ENCODE data around the gene HIRA. TPM values are rescaled to one million over a fixed set of nuclear protein-coding genes. Genes with fewer than 3 reads are reported as not detected.

HIRA gene
- total and polyA plus RNA-seq, 2 experiments from 2014 or later, result 9.4 to 58.3 TPM

DNA sequence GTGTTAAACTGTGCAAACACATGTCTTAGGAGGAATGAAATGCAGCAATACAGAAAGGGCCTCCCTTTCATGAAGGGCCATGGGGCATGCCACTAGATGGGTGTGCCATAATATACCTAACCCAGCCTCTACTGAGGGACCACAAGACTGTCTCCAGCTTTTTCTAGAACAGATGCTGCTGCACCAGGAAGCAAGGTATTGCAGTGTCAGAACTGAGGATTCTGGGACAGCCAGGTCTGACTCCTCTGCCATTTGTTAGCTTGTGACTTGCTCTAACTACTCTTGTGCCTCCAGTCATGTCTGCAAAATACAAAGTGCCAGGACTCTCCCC, 53.2 kb downstream of the HIRA start (continued):
- TF ChIP-seq, protein P1, sequence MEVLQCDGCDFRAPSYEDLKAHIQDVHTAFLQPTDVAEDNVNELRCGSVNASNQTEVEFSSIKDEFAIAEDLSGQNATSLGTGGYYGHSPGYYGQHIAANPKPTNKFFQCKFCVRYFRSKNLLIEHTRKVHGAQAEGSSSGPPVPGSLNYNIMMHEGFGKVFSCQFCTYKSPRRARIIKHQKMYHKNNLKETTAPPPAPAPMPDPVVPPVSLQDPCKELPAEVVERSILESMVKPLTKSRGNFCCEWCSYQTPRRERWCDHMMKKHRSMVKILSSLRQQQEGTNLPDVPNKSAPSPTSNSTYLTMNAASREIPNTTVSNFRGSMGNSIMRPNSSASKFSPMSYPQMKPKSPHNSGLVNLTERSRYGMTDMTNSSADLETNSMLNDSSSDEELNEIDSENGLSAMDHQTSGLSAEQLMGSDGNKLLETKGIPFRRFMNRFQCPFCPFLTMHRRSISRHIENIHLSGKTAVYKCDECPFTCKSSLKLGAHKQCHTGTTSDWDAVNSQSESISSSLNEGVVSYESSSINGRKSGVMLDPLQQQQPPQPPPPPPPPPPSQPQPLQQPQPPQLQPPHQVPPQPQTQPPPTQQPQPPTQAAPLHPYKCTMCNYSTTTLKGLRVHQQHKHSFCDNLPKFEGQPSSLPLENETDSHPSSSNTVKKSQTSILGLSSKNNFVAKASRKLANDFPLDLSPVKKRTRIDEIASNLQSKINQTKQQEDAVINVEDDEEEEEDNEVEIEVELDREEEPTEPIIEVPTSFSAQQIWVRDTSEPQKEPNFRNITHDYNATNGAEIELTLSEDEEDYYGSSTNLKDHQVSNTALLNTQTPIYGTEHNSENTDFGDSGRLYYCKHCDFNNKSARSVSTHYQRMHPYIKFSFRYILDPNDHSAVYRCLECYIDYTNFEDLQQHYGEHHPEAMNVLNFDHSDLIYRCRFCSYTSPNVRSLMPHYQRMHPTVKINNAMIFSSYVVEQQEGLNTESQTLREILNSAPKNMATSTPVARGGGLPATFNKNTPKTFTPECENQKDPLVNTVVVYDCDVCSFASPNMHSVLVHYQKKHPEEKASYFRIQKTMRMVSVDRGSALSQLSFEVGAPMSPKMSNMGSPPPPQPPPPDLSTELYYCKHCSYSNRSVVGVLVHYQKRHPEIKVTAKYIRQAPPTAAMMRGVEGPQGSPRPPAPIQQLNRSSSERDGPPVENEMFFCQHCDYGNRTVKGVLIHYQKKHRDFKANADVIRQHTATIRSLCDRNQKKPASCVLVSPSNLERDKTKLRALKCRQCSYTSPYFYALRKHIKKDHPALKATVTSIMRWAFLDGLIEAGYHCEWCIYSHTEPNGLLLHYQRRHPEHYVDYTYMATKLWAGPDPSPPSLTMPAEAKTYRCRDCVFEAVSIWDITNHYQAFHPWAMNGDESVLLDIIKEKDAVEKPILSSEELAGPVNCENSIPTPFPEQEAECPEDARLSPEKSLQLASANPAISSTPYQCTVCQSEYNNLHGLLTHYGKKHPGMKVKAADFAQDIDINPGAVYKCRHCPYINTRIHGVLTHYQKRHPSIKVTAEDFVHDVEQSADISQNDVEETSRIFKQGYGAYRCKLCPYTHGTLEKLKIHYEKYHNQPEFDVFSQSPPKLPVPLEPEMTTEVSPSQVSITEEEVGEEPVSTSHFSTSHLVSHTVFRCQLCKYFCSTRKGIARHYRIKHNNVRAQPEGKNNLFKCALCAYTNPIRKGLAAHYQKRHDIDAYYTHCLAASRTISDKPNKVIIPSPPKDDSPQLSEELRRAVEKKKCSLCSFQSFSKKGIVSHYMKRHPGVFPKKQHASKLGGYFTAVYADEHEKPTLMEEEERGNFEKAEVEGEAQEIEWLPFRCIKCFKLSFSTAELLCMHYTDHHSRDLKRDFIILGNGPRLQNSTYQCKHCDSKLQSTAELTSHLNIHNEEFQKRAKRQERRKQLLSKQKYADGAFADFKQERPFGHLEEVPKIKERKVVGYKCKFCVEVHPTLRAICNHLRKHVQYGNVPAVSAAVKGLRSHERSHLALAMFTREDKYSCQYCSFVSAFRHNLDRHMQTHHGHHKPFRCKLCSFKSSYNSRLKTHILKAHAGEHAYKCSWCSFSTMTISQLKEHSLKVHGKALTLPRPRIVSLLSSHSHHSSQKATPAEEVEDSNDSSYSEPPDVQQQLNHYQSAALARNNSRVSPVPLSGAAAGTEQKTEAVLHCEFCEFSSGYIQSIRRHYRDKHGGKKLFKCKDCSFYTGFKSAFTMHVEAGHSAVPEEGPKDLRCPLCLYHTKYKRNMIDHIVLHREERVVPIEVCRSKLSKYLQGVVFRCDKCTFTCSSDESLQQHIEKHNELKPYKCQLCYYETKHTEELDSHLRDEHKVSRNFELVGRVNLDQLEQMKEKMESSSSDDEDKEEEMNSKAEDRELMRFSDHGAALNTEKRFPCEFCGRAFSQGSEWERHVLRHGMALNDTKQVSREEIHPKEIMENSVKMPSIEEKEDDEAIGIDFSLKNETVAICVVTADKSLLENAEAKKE (CRISPR knock-in tag; IDR thresholded peaks at IDR 0.05), result no peak
- no peak for TF ChIP-seq EZH2phosphoT487 (IDR thresholded peaks at IDR 0.05; ENCODE audit: unreplicated experiment)
- no peak for TF ChIP-seq ZNF114 (CRISPR knock-in tag; IDR thresholded peaks at IDR 0.05)

DNA sequence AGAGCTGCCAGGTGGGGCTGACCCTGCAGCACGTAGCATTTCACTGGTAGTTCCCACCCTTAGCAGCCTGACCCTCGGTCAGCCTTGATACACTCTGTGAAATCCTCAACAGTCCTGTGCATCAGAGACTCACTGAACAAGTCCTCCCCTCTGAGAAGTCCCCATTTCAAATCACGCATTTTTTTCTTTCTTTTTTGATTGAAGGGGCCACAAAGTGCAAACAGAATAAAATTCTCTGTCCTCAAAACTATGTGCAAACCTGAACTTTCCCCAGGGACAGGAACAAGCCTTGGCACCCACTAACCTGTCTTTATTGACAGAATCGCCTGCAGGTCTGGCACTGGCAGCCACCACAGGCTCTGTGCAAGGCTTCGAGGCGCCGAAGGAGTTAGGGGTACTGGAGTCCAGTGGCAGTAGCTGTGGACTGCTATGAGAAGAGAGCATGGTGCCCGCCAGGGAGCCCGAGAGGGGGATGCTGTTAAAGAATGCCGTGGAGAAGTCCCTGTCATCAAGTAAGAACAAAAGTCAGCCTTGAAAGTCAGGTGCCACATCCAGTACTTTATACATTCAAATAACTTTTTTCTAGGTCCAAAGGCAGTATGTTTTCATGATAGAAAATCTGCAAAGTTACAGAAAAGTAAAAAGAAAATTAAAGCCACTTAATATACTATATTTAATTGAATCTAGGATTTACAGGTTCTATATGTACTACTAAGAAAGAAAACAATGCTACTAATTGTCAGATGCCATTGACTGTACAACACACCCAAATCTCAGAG, 53.8 kb downstream of the HIRA start:
- DNase-seq (ENCODE audit: low spot score) (no peak), ATAC-seq (no peak)
- Histone ChIP-seq H3K4me2 (no peak overlapping the region), H2AFZ (no peak overlapping the region), H3K27me3 (ENCODE audit: insufficient read depth) (no peaks in the 10 kb centered on the region), H3F3A (replicated peaks; ENCODE audit: low read depth) (no peaks in the 10 kb centered on the region), H3K4me3 (no peak overlapping the region), H3K4me1 (ENCODE audit: insufficient read depth) (no peaks in the 10 kb centered on the region), H3K27ac (ENCODE audit: low read depth) (no peak overlapping the region), H3K79me2 (replicated peaks; ENCODE audit: insufficient read depth) (no peaks in the 10 kb centered on the region), H3K36me3 (ENCODE audit: insufficient read depth) (peaks cover 25% of the 10 kb centered on the region), H3K9me2 (ENCODE audit: insufficient read depth) (no peaks in the 10 kb centered on the region), H4K20me1 (replicated peaks; ENCODE audit: insufficient read depth) (peaks cover 4% of the 10 kb centered on the region)
- no peak overlapping the region for H3K4me3 Mint-ChIP-seq
- H3K27ac Mint-ChIP-seq, result no peak overlapping the region
- peaks cover 7% of the 10 kb centered on the region for H3K27me3 Mint-ChIP-seq (ENCODE audit: insufficient read depth, low read depth, poor library complexity)
- no peaks in the 10 kb centered on the region for H3K9me3 Mint-ChIP-seq
- H3K4me1 Mint-ChIP-seq, result no peaks in the 10 kb centered on the region
- peaks cover 59% of the 10 kb centered on the region for H3K36me3 Mint-ChIP-seq (ENCODE audit: low read depth)
- TF ChIP-seq STAT1 (IDR thresholded peaks at IDR 0.05; ENCODE audit: unreplicated experiment) (no peak), JUNB (IDR thresholded peaks at IDR 0.05; ENCODE audit: unreplicated experiment) (no peak), POLR2AphosphoS5 (IDR thresholded peaks at IDR 0.05; ENCODE audit: low read depth) (no peak), ZNF331 (CRISPR knock-in tag; IDR thresholded peaks at IDR 0.05; ENCODE audit: low read depth) (no peak), EZH2 (IDR thresholded peaks at IDR 0.05; ENCODE audit: low read depth, unreplicated experiment) (no peak), EZH2phosphoT487 (IDR thresholded peaks at IDR 0.05; ENCODE audit: unreplicated experiment) (no peak), CREB1 (CRISPR knock-in tag; IDR thresholded peaks at IDR 0.05; ENCODE audit: low read depth) (no peak), ZNF114 (CRISPR knock-in tag; IDR thresholded peaks at IDR 0.05) (no peak), NANOG (IDR thresholded peaks at IDR 0.05; ENCODE audit: borderline replicate concordance) (no peak)
- TF ChIP-seq, protein P2, sequence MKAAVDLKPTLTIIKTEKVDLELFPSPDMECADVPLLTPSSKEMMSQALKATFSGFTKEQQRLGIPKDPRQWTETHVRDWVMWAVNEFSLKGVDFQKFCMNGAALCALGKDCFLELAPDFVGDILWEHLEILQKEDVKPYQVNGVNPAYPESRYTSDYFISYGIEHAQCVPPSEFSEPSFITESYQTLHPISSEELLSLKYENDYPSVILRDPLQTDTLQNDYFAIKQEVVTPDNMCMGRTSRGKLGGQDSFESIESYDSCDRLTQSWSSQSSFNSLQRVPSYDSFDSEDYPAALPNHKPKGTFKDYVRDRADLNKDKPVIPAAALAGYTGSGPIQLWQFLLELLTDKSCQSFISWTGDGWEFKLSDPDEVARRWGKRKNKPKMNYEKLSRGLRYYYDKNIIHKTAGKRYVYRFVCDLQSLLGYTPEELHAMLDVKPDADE (IDR thresholded peaks at IDR 0.05), result no peak
- TF ChIP-seq, protein P3, sequence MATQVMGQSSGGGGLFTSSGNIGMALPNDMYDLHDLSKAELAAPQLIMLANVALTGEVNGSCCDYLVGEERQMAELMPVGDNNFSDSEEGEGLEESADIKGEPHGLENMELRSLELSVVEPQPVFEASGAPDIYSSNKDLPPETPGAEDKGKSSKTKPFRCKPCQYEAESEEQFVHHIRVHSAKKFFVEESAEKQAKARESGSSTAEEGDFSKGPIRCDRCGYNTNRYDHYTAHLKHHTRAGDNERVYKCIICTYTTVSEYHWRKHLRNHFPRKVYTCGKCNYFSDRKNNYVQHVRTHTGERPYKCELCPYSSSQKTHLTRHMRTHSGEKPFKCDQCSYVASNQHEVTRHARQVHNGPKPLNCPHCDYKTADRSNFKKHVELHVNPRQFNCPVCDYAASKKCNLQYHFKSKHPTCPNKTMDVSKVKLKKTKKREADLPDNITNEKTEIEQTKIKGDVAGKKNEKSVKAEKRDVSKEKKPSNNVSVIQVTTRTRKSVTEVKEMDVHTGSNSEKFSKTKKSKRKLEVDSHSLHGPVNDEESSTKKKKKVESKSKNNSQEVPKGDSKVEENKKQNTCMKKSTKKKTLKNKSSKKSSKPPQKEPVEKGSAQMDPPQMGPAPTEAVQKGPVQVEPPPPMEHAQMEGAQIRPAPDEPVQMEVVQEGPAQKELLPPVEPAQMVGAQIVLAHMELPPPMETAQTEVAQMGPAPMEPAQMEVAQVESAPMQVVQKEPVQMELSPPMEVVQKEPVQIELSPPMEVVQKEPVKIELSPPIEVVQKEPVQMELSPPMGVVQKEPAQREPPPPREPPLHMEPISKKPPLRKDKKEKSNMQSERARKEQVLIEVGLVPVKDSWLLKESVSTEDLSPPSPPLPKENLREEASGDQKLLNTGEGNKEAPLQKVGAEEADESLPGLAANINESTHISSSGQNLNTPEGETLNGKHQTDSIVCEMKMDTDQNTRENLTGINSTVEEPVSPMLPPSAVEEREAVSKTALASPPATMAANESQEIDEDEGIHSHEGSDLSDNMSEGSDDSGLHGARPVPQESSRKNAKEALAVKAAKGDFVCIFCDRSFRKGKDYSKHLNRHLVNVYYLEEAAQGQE (IDR thresholded peaks at IDR 0.05; ENCODE audit: unreplicated experiment), result no peak
